ENCODE data around the gene UBL7.

DNA sequence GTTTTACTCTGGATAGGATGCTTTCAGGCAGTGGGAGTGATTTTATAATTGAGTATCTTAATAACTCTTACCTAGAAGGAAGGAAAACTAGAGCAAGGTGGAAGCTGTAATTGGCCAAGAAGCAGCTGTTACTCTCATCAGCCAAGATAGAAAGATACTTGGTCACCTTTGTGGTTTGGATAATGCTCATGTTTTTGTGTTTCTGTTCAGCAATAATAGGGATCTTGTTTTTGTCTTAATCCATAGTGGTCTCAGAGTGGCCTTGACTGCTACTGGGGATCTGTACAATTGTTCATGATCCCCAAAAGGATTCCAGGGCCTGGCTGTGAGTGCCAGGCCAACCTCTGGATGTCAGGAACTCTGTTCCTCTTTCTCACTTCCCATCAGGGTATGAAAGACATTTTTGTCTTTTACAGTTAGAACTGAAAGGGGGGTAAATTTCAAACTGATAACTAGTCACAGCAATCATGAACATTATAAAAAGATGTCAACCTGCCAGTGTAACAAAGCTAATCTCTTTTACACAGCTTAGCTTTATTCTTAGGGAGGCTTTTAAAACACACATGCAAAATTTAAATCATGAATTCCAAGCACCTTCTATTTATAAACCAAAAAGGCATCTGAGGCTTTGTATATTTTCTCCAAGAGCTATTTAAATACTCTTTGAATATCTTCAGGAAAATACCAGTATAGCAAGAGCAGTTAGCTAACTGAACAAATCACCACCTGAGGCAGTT lies 6.0 kb downstream of the UBL7 start:
- TF ChIP-seq REST (IDR thresholded peaks at IDR 0.05; ENCODE audit: insufficient read depth in 1 of 2, low read depth in 2 of 2, low read length in 2 of 2) (no peak), TAF1 (IDR thresholded peaks at IDR 0.05; ENCODE audit: borderline replicate concordance, insufficient read depth, low read length) (no peak)
